Left hindlimb (tissue), 1 donor: Measurements from ENCODE around the gene ACY1.
"Not testable (repeated sequence)": the region's sequence is repeated elsewhere in the genome, so short reads cannot be mapped to it uniquely, and the experiment has no call there.

Experiments
- DNase-seq: peaks from one replicate; pipeline ENCODE4 v3.0.0-alpha.2; 2018

Gene ACY1

GRCh38 chr3:52030714-52031310, 47.5 kb downstream of the ACY1 start:
- DNase-seq = no peak

- DNase-seq = no peak
Measured at GRCh38 chr3:52031896-52032295, 48.6 kb downstream of the ACY1 start.

DNA sequence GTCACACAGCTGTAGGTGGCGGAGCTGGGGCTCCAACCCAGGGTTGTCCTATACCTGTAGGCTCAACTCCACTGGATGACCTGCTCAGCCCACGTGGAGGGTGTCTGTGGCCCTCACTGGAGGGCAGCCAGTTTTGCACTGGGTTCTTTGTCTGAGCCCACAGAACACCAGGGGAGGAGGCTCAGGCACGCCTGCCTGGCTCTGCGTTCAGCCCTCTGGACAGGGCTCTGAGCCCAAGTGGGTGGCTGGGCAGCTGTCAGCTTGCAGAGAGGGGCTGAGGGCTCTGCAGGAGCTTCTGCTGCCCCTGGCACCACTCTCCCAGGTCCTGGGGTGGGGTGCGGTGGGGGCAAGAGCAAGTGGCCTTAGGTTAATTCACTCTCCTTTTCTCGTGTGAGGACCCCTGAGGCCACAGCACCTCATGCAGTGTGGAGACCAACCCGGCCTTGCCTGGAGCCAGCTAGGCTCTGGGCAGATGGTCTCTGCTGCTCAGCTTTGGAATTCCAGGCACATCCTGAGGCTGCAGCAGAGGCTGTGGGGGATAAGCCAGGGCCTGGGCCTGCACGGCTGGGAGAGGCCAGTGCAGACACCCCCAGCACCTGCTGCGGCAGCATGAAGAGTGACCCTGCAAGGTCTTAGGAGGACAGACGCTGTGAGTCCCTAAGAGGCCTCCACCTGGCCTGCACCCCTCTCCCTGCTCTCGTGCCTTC, 49.5 kb downstream of the ACY1 start:
- DNase-seq = no peak

DNA sequence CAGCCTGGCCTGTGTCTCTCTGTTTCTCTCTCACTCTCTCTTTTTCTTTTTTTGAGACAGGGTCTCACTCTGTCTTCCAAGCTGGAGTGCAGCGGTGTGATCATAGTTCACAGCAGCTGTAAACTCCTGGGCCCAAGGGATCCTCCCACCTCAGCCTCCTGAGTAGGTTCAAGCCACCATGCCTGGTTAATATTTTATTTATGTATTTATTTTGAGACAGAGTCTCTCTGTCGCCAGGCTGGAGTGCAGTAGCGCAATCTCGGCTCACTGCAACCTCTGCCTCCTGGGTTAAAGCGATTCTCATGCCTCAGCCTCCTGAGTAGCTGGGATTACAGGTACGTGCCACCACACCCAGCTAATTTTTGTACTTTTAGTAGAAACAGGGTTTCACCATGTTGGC, 50.4 kb downstream of the ACY1 start:
- DNase-seq = not testable (repeated sequence)

DNA sequence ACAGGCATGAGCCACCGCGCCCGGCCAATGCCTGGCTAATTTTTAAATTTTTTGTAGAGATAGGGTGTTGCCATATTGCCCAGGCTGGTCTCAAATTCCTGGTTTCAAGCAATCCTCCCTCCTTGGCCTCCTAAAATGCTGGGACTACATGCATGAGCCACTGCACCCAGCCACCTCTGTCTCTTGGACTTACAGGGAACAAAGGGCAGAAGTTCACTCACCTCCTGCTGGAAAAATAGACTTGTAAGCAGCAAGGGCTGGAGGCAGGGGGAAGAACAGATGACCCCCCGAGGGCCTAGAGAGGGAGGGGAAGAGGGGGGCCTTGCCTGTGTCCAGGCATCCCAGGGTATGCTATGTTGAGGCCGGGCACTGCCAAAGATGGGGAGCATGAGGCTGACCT, 50.9 kb downstream of the ACY1 start:
- no peak for DNase-seq

GRCh38 chr3:52034651-52035050, 51.3 kb downstream of the ACY1 start:
- no peak for DNase-seq

- DNase-seq = no peak
Measured at GRCh38 chr3:52036222-52036694, 52.9 kb downstream of the ACY1 start.

DNA sequence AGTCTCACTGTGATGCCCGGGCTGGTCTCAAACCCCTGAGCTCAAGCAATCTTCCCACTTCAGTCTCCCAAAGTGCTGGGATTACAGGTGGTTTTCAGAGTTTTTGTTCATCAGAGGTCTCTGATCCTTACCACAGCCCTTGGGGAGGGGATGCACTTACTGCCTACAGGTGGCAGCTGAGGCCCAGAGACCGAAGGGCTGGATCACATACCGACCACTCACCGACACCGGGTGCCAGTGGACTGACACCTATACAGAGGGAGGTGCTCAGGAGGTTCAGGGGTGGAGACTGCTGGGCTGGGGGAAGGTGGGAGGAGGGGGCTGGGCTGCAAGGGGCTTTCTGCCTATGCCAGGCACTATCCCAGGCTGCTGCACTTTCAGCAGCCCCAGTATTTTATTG, 53.5 kb downstream of the ACY1 start:
- no peak for DNase-seq

DNA sequence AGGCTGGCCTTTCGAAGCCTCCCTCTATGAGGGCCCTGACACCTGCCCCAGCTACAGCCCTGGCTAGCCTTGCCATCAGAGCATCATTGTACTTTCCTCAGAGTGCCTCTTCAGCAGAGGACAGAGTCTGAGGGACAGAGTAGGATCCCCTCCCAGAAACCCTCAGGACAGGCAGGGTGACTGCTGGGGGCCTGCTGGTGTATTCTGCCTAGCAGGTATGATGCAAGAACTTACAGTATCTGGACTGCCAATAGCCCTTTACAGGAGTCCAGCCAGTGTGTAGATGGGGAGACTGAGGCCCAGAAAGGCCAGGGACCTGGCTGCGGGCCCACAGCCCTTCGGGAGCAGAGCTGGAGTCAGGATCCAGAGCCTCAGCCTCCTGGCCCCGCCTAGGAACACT, 54.0 kb downstream of the ACY1 start:
- DNase-seq = no peak

DNA sequence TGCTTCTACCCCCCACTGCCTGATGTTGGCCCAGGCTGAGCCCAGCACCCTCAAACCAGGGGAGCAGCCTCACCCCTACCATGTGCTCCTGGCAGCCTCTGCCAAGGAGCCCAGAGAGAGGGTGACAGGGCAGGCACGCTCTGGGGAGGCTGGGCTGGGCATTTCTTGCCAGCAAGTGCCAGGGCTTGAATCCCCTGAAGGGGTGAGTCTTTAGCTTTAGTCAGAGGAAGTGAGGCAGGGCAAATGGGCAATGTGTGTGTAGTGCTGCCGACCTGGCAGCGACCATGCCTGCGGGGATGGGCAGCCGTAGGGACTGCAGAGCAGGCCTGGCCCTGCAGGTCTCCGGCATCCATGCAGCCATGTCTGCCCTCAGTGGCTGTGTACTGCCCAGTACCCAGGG, 54.9 kb downstream of the ACY1 start:
- no peak for DNase-seq
